Transverse colon (tissue), 4 donors: ENCODE data around the gene SERINC5. TPM values are rescaled to one million over a fixed set of nuclear protein-coding genes. Genes with fewer than 3 reads are reported as not detected.

Experiments
- DNase-seq: peaks from one replicate; pipeline ENCODE4 v3.0.0-alpha.2; 2019
- H3K27ac ChIP-seq, 4 donors: fragments of 200-600 bp; sonication (generic); 2 replicates each; pipeline ENCODE4 v1.5.1; 2016 to 2018; ENCODE audit warnings: inconsistent platforms in 4 of 4
- H3K27me3 ChIP-seq: fragments of 200-600 bp; sonication (generic); 2 replicates; pipeline ENCODE4 v1.5.1; 2017; ENCODE audit warnings: inconsistent platforms
- H3K36me3 ChIP-seq, 4 donors: fragments of 200-600 bp; sonication (generic); 2 replicates each; pipeline ENCODE4 v1.5.1; 2017 to 2019; ENCODE audit warnings: inconsistent platforms in 4 of 4
- H3K4me1 ChIP-seq, 4 donors: fragments of 200-600 bp; sonication (generic); 2 replicates each; pipeline ENCODE4 v1.5.1; 2017 to 2020; ENCODE audit warnings: inconsistent platforms in 4 of 4
- H3K4me3 ChIP-seq, 4 donors: fragments of 200-600 bp; sonication (generic); 1 replicate in 1 of 4; 2 replicates in 3 of 4; pipeline versions ENCODE4 v1.5.1 to v1.6.1; 2017 to 2019; ENCODE audit warnings: inconsistent platforms in 4 of 4
- H3K9me3 ChIP-seq, 2 donors: fragments of 200-600 bp; sonication (generic); 2 replicates each; pipeline ENCODE4 v1.5.1; 2017 to 2019; ENCODE audit warnings: inconsistent platforms in 2 of 2
- EP300 ChIP-seq: sonication (generic); formaldehyde crosslinking; IDR thresholded peaks from one replicate; pipeline ENCODE4 v1.6.1; 2017; ENCODE audit warnings: antibody characterized with exemption, low read depth
- POLR2A ChIP-seq: fragments of 450-650 bp; IDR thresholded peaks from one replicate; pipeline ENCODE4 v1.6.1; 2016; ENCODE audit warnings: antibody characterized with exemption, mild to moderate bottlenecking, moderate library complexity
- POLR2AphosphoS5 ChIP-seq, 3 donors: sonication (generic); formaldehyde crosslinking; IDR thresholded peaks; one replicate each; pipeline ENCODE4 v1.6.1; 2016; ENCODE audit warnings: antibody characterized with exemption in 3 of 3
- WGBS, 2 donors: methylation state at CpG; one replicate each; pipeline ENCODE4 v1.1.5; 2018; ENCODE audit warnings: low coverage in 1 of 2; 5-methylcytosine and 5-hydroxymethylcytosine counted together
- in situ Hi-C, 4 donors: fragments of 200-750 bp; cut with MboI; loops; one replicate each; pipeline versions ENCODE4 v1.15.0 to v1.15.1; 2017; ENCODE audit warnings: low sequenced_read_pairs in 3 of 4, low pct_ligation_motif_present in 1 of 4, low pct_unique_long_range_greater_than_20kb in 1 of 4
- intact Hi-C: fragments of 100-400 bp; cut with DNase I; formaldehyde crosslinking; loops from one replicate; pipeline ENCODE4 v1.15.1; 2023; ENCODE audit warnings: low total_unique reads
- total RNA-seq, 4 donors: library from RNA; depleted of rRNA; stranded (reverse); fragments of >200 nt; gene quantifications; one replicate each; pipeline ENCODE4 v1.1.0, GENCODE V29; 2016
- TF ChIP-seq, protein P1 (sequence below), 5 experiments: fragments of 200-600 bp in 3 of 5; fragments of 450-650 bp in 2 of 5; sonication (generic) in 3 of 5; IDR thresholded peaks; 1 replicate in 2 of 5; 2 replicates in 3 of 5; pipeline ENCODE4 v1.5.1; 2016 to 2017; ENCODE audit warnings: antibody characterized with exemption in 5 of 5, inconsistent platforms in 3 of 5, mild to moderate bottlenecking in 2 of 5, moderate library complexity in 1 of 5

SERINC5 gene
- total RNA-seq, 4 donors from 2014 or later = 40.6 to 90.4 (median 79.6) TPM

DNA sequence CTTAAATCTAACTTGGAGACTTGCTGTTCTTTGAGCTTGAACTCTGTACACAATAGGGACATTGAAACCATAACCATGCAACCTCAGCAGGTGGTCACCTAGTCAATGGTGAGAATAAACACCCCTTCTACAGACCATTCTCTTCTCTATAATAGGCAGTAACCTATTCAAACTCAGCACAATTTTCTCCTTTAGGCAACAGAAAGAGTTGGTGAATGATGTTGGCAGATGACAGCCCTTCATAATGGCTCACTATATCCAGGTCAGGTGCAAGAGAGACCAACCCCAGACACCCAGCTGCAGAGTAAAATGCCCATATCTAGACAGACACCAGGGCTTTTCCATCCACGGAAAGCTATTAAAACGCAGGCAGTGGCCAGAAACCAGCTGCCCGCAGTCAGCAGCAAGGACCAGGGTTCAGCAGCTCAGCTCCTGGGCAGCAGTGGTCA, 106.7 kb downstream of the SERINC5 start:
- H3K27ac ChIP-seq = no peak overlapping the region
- H3K27me3 ChIP-seq = no peaks in the 10 kb centered on the region
- no peaks in the 10 kb centered on the region for H3K9me3 ChIP-seq
- H3K4me1 ChIP-seq = peaks cover 0 to 17% (median 17%) of the 10 kb centered on the region in 4 donors
- TF ChIP-seq EP300 (no peak), POLR2A (no peak), POLR2AphosphoS5 (IDR thresholded peaks at IDR 0.05) (no peak)
- TF ChIP-seq, protein P1, sequence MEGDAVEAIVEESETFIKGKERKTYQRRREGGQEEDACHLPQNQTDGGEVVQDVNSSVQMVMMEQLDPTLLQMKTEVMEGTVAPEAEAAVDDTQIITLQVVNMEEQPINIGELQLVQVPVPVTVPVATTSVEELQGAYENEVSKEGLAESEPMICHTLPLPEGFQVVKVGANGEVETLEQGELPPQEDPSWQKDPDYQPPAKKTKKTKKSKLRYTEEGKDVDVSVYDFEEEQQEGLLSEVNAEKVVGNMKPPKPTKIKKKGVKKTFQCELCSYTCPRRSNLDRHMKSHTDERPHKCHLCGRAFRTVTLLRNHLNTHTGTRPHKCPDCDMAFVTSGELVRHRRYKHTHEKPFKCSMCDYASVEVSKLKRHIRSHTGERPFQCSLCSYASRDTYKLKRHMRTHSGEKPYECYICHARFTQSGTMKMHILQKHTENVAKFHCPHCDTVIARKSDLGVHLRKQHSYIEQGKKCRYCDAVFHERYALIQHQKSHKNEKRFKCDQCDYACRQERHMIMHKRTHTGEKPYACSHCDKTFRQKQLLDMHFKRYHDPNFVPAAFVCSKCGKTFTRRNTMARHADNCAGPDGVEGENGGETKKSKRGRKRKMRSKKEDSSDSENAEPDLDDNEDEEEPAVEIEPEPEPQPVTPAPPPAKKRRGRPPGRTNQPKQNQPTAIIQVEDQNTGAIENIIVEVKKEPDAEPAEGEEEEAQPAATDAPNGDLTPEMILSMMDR (IDR thresholded peaks at IDR 0.05) = no peak
- no peak overlapping the region for H3K4me3 ChIP-seq
- WGBS, 2 donors = 58% methylated on average over 3 of the region's 3 CpGs; no CpG with 5 or more reads in 1 of the 2 donors
- H3K36me3 ChIP-seq = peaks cover 0 to 18% (median 6%) of the 10 kb centered on the region in 4 donors
- DNase-seq = no peak
- intact Hi-C loops (loop anchor here (10.0 kb wide), 1 partner anchor 854 kb away; no protein-coding TSS in a partner anchor), in situ Hi-C loops (no loop called here)

DNA sequence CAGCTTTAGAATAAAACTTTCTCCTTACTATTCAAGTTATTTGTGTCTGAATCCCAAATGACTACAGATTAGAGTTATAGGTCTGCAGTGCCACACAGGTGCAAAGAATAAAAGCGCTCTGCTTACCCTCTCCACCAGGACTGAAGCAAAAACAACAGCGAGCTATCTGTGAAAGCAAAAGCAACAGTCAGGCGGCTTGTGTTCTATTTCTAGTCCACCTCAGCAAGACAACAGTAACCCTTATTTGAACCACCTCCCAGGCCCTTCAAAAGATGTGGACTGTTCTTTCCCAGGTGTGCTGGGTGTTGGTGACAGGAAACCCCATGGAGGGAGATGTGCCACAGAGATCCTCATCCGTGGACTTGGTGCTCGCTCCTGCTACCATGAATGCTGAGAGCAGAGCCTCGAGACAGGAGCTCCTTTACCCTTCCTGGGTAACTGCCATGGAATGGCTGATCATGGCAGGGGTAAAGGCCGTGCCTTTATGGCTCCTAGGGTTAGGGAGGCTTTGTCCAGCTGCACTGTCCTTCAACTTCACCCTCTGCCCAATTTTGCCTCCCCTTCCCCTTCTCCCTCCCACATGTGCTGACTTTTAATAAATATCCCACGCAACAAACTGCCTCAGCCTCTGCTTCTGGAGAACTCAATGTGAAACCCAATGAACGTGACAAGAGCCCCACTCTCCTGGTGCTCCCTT, 108.6 kb downstream of the SERINC5 start:
- Histone ChIP-seq H3K27ac (no peak overlapping the region), H3K4me3 (no peak overlapping the region), H3K9me3 (no peaks in the 10 kb centered on the region), H3K27me3 (no peaks in the 10 kb centered on the region), H3K36me3 (peaks cover 0 to 22% (median 9%) of the 10 kb centered on the region in 4 donors), H3K4me1 (peaks cover 0 to 3% (median 0%) of the 10 kb centered on the region in 4 donors)
- TF ChIP-seq POLR2AphosphoS5 (IDR thresholded peaks at IDR 0.05) (no peak), POLR2A (no peak), EP300 (no peak)
- TF ChIP-seq, protein P1 (IDR thresholded peaks at IDR 0.05) = no peak
- no peak for DNase-seq
- intact Hi-C loops = loop anchor here (10.0 kb wide), 1 partner anchor 852 kb away; no protein-coding TSS in a partner anchor
- in situ Hi-C loops = no loop called here
- WGBS, 2 donors = 95 to 98% methylated on average over 5 to 9 of the region's 9 CpGs

DNA sequence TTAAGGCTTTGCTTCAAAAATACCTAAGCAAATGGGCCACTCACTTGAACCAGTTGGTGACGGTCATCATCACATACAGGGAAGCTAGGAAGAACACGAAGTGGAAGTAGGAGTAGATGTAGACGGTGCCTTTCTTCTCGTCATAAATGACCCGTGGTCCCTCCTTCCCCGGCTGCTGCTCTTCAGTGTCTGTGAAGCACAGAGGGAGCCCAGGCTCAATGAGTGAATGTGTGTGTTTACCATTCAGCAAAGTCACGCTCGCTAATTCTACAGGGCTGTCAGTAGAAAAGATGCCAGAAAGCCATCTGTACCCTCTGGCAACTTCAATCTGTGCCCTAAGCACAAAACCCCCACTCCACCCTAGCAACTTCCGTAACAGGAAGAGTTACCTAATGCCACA, 109.8 kb downstream of the SERINC5 start:
- H3K36me3 ChIP-seq = peaks cover 0 to 22% (median 9%) of the 10 kb centered on the region in 4 donors
- in situ Hi-C loops (no loop called here), intact Hi-C loops (loop anchor here (10.0 kb wide), 1 partner anchor 851 kb away; no protein-coding TSS in a partner anchor)
- H3K27me3 ChIP-seq = no peaks in the 10 kb centered on the region
- H3K27ac ChIP-seq = no peak overlapping the region
- no peak overlapping the region for H3K4me3 ChIP-seq
- DNase-seq = no peak
- no peaks in the 10 kb centered on the region for H3K9me3 ChIP-seq
- TF ChIP-seq EP300 (no peak), POLR2A (no peak)
- TF ChIP-seq, protein P1 (IDR thresholded peaks at IDR 0.05) = no peak
- peaks cover 0 to 15% (median 4%) of the 10 kb centered on the region in 4 donors for H3K4me1 ChIP-seq
- WGBS, 2 donors = 92 to 100% methylated on average over 6 to 9 of the region's 9 CpGs

DNA sequence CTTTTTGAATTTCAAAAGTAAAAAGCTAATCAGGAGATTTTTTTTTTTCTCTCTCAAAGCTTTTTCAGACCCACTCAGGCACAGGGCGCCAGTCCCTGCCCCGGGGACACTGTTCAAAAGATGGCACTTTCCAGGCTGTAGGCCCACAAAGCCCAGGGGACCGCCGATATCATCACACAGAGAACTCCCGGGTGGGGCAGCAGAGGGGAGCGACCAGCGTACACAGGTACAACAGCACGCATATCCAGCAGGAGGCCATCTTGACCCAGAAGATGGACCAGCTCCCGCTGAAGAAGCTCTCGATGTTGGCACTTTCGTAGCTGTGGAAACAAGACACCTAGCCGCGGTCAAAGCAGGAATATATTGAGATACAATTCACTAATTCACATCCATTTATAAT, 112.4 kb downstream of the SERINC5 start:
- in situ Hi-C loops (no loop called here), intact Hi-C loops (loop anchor here (5.0 to 10.0 kb wide), 2 partner anchors 114 to 849 kb away; partner anchors contain the start of gene SERINC5)
- 86% methylated on average over 13 of the region's 13 CpGs; no CpG with 5 or more reads in 1 of the 2 donors for WGBS, 2 donors
- TF ChIP-seq POLR2A = no peak
- TF ChIP-seq POLR2AphosphoS5 (IDR thresholded peaks at IDR 0.05) = no peak
- TF ChIP-seq EP300 = no peak
- TF ChIP-seq, protein P1 (IDR thresholded peaks at IDR 0.05) = no peak
- peaks cover 0 to 18% (median 6%) of the 10 kb centered on the region in 4 donors for H3K36me3 ChIP-seq
- H3K27ac ChIP-seq = peak overlapping the region in 1 of 4 donors; percentile 90
- DNase-seq = no peak
- H3K27me3 ChIP-seq = no peaks in the 10 kb centered on the region
- no peak overlapping the region for H3K4me3 ChIP-seq
- peaks cover 7 to 38% (median 11%) of the 10 kb centered on the region in 4 donors for H3K4me1 ChIP-seq
- H3K9me3 ChIP-seq = no peaks in the 10 kb centered on the region
